HG03196 (cell line): Measurements from ENCODE around the gene MPHOSPH8.

ENCODE experiments used
- ATAC-seq: cut with Tn5 transposase; IDR thresholded peaks from one replicate; pipeline ENCODE4 v1.9.1; 2021; ENCODE audit not compliant: unreplicated experiment

Gene MPHOSPH8

GRCh38 chr13:19633479-19634255, at the start of gene MPHOSPH8:
Gene MPHOSPH8 (plus strand): TSS chr13:19633659. CDS start chr13:19633749, 90 bp downstream.
- peak; percentile 98 for ATAC-seq

GRCh38 chr13:19586904-19587634, 46.4 kb upstream of the MPHOSPH8 start:
- peak; percentile 60 for ATAC-seq

GRCh38 chr13:19587635-19588300, 45.7 kb upstream of the MPHOSPH8 start:
- ATAC-seq: peak; percentile 64

GRCh38 chr13:19589312-19589711, 44.1 kb upstream of the MPHOSPH8 start:
- no peak for ATAC-seq

- no peak for ATAC-seq
Observed at GRCh38 chr13:19590423-19590822, 43.0 kb upstream of the MPHOSPH8 start.

GRCh38 chr13:19591864-19592263, 41.6 kb upstream of the MPHOSPH8 start:
- no peak for ATAC-seq

- ATAC-seq: no peak
Observed at GRCh38 chr13:19592657-19593180, 40.7 kb upstream of the MPHOSPH8 start.

- ATAC-seq: no peak
Observed at GRCh38 chr13:19596086-19596485, 37.4 kb upstream of the MPHOSPH8 start.

GRCh38 chr13:19596960-19597361, 36.5 kb upstream of the MPHOSPH8 start:
- no peak for ATAC-seq

- no peak for ATAC-seq
Observed at GRCh38 chr13:19597523-19597922, 35.9 kb upstream of the MPHOSPH8 start.

GRCh38 chr13:19601749-19602725, 31.4 kb upstream of the MPHOSPH8 start:
- peak; percentile 74 for ATAC-seq

- no peak for ATAC-seq
Observed at GRCh38 chr13:19604306-19604705, 29.2 kb upstream of the MPHOSPH8 start.

GRCh38 chr13:19605161-19605955, 28.1 kb upstream of the MPHOSPH8 start:
- ATAC-seq: no peak

- no peak for ATAC-seq
Observed at GRCh38 chr13:19606152-19606551, 27.3 kb upstream of the MPHOSPH8 start.

GRCh38 chr13:19606737-19607136, 26.7 kb upstream of the MPHOSPH8 start:
- no peak for ATAC-seq

GRCh38 chr13:19607523-19608078, 25.9 kb upstream of the MPHOSPH8 start:
- ATAC-seq: no peak

GRCh38 chr13:19618977-19619376, 14.5 kb upstream of the MPHOSPH8 start:
- ATAC-seq: no peak

- no peak for ATAC-seq
Observed at GRCh38 chr13:19622193-19622592, 11.3 kb upstream of the MPHOSPH8 start.

GRCh38 chr13:19624265-19624664, 9.2 kb upstream of the MPHOSPH8 start:
- no peak for ATAC-seq
